HG02763 (cell line): ENCODE results near the gene RAD21L1.
"Not testable (repeated sequence)": the region's sequence is repeated elsewhere in the genome, so short reads cannot be mapped to it uniquely, and the experiment has no call there.

Experiments used
- ATAC-seq: cut with Tn5 transposase; IDR thresholded peaks from one replicate; pipeline ENCODE4 v1.9.1; 2021; ENCODE audit warnings: mild to moderate bottlenecking, moderate library complexity; ENCODE audit not compliant: unreplicated experiment

RAD21L1 gene

GRCh38 chr20:1224205-1224890 is 1.5 kb upstream of the RAD21L1 start:
- no peak for ATAC-seq

- ATAC-seq, result no peak
Observed at GRCh38 chr20:1225263-1225782, 521 bp upstream of the RAD21L1 start.

DNA sequence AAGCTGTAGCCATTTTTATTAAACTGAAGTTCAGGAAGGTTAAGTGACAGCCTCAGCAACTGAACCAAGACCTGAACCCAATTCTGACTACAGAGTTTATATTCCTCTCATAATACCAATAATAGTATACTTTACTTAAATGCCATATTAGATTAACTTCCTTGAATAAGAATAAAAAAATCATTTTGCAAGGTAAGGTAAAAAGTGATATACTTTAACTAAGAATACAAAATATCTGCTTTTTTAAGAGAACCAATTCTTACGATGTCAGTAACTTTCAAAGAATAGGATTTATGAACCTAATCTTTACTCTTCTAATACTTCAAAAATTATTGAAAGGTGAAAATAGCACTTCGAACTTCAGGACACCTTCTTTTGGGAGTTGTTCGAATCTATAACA is 3.7 kb downstream of the RAD21L1 start:
- no peak for ATAC-seq

DNA sequence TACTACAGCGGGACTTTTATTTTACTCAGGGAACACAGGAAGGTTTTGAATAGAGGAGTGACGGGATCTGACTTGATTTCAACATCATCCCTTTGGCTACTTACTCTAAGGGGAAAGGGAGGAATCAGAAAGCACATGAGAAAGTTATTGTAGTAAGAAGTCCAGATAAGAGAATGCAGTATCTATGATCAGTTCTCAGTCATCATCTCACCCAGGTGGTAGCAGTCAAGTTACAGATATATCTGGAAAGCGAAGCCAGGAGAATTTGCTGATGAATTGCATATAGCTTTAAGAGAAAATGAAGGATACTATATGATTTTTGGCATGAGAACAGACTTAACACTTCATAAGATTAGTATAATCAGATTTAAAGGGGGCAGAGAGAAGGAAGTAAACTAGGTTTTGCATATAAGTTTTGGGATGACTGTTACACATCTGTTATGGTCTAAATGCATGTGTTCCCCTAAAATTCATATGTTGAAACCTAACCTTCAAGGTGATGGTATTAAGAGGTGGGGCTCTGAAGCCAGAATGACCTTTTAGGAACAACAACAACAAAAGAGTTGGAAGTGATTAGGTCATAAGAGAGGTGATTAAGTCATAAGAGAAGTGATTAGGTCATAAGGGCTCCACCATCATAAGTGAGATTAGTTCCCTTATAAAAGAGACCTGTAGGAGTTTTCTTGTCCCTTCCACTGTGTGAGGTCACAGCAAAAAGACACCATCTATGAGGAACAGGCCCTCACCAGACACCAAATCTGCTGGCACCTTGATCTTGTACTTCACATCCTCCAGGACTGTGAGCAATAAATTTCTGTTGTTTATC is 6.7 kb downstream of the RAD21L1 start:
- ATAC-seq, result no peak

- ATAC-seq, result no peak
Observed at GRCh38 chr20:1240549-1240948, 14.7 kb downstream of the RAD21L1 start.

GRCh38 chr20:1241456-1241855 is 15.6 kb downstream of the RAD21L1 start:
- ATAC-seq, result no peak

- no peak for ATAC-seq
Observed at GRCh38 chr20:1242099-1242498, 16.3 kb downstream of the RAD21L1 start.

- ATAC-seq, result no peak
Observed at GRCh38 chr20:1242530-1242929, 16.7 kb downstream of the RAD21L1 start.

GRCh38 chr20:1245578-1245977 is 19.7 kb downstream of the RAD21L1 start:
- ATAC-seq, result no peak

GRCh38 chr20:1247689-1248088 is 21.8 kb downstream of the RAD21L1 start:
- no peak for ATAC-seq

DNA sequence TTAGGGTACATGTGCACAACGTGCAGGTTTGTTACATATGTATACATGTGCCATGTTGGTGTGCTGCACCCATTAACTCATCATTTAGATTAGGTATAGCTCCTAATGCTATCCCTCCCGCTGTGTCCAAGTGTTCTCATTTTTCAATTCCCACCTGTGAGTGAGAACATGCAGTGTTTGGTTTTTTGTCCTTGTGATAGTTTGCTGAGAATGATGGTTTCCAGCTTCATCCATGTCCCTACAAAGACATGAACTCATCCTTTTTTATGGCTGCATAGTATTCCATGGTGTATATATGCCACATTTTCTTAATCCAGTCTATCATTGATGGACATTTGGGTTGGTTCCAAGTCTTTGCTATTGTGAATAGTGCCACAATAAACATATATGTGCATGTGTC is 24.4 kb downstream of the RAD21L1 start:
- not testable (repeated sequence) for ATAC-seq

DNA sequence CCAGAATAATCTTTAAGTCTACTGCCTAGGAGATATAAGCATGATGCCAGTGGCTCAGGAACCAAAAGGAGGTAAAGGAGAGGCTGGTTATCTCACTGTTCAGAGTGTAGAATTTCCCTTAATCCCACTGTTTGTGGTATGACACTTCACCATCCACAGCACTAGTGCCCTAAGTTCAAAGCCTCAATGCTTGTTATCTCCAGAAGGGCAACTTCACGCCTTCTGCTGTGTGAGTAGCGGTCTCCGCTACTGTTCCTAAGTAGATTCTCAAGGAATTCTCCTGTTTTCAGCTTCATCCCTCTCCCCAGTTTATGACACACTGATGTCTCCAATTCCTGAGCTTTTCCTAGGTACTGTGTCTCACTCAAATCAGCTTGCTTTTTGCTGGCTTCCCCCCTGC is 26.6 kb downstream of the RAD21L1 start:
- no peak for ATAC-seq

DNA sequence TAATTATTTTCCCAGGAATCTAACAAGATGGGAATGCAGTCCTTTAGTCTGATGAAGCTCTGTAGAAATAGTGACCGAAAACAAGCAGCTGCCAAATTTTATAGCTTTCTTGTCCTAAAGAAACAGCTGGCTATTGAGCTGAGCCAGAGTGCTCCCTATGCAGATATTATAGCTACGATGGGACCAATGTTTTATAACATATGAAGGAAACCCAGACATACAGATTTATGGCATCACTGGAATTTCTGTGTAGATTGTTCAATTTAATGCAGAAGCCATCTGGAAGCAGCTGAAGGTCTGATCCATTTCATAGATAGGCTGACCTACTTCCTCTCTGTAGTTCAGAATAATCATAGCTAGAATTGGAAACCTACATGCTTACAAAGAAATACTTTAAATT is 28.4 kb downstream of the RAD21L1 start:
- no peak for ATAC-seq

GRCh38 chr20:1255675-1256074 is 29.8 kb downstream of the RAD21L1 start:
- no peak for ATAC-seq

DNA sequence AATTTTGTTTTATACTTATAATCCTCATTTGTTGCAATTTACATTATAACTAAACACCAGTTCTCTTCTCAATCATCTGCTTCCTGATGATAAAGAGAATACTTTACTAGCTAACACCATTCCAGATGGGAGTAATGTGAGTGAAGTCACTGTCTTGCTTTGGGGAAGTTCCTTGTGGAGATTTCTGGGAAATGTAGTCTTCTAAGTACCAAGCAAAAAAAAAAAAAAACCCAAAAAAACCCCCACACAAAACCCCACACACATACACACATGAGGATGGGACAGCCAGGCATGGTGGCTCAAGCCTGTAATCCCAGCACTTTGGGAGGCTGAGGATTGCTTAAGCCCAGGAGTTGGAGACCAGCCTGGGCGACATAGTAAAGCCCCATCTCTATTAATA is 38.0 kb downstream of the RAD21L1 start:
- no peak for ATAC-seq

DNA sequence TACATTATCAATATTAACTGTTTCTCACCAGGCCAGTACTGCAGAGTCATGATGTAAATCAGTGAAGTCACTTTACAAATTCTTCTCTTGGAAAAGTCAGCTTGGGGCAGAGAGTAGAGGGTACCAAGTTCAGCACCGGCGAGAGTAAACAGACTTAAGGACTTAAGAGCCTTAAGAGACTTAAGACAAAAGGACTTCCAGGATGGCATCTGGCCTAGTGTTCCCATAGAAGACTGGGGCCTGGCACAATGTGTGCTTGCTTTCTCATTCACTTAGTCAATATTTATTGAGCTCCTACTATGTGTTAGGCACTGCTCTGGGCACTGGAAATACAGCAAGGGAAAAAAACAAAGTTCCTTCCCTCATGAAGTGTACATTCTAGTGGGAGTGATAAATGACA is 38.9 kb downstream of the RAD21L1 start:
- ATAC-seq, result no peak

DNA sequence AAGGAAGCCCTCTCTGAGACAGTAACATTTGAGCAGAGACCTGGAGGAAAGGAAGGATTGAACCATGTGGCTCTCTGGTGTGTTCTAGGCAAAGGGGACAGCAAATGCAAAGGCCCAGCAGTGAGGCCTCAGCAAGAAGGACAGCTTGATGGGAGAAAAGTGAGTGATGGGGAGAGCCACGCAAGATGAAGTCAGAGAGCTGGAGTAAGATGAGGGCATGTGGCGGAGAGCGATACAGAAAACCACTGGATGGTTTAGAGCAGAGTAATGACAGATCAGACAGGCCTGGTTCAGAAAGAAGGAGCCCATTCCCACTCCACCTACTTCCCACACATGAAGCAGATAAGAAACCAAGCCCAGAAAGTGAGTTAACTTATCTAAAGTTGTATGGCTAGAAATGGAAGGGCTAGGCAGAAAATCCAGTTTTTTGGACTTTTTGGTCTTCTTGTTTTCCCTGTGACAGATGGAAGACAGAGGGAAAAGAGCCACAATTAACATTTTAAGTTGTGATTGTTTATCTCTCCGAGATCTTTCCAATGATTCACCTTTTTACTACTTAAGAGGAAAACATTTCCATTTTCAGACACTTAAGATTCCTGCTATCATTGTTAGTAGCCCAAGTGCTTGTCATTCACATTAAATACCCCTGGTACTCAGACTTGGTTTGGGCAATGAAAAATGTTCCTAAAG is 39.5 kb downstream of the RAD21L1 start:
- ATAC-seq, result no peak

DNA sequence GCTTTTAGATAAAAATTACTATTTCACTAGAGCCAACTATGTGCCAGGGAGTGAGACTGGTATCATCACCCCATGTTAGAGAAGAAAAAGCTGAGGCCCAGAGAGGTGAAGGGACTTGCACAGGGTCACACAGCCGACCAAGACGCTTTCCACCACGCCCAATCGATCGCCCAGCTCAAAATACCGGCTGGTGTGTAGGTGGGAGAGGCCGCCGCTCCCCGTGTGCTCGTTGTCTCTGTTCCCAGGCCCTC is 40.0 kb downstream of the RAD21L1 start:
- ATAC-seq, result no peak

GRCh38 chr20:1266167-1266973 is 40.5 kb downstream of the RAD21L1 start, which contains the start of gene SNPH:
SNPH (plus strand) TSS chr20:1266294; CDS start chr20:1296240, 29,946 bp downstream.
- no peak for ATAC-seq

DNA sequence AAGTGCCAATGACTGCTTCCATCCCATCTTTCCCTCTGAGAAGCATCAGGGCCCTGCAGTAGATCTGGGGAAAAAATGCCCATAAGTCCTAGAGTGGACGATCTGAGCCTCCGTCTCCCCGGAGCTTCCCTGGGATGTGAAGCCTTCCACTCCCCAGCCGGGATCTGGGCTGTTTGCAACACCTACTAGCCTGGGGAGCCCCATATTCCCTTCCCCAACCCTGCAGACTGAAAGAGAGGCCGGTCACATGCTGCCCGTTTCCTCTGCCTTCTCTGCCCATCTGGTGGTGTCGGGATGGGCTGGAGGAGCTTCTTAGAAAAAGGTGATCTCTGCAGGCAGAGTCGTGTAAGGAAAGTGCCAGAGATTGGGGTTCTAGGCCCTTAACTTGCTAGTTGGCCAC is 41.3 kb downstream of the RAD21L1 start:
- ATAC-seq, result no peak

DNA sequence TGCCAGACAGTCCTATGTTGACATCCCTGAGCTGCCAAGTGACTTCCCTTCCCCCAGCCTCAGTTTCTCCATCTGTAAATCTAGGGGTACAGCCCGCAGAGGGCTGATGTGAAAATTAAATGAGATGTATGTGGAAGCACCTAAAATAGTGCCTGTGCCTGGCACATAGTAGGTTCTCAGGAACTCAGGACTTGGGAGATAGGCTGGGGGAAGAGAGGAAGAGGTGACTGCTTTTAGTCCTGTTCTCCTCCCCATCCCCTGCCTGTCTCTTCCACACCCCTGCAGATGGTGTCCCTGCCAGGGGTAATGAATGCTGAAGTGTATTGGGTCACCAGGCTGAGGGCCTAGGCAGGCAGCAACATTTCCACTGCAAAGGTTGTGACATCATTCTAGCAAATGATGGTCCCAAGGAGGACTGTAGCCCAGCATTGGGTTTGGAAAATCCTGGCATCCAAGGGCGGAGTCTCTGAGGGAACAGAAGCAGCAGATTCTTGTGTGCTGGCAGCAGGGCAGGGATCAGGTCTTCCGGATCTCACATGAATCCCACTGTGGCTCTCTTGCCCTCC is 42.0 kb downstream of the RAD21L1 start:
- no peak for ATAC-seq
